CD4-positive, alpha-beta T cell (primary cell): ENCODE results near the gene MED12L. TPM values are rescaled to one million over a fixed set of nuclear protein-coding genes. Genes with fewer than 3 reads are reported as not detected.

Source experiments
- ATAC-seq: fragments of 200-7000 bp; cut with Tn5 transposase; one replicate; pipeline ENCODE4 v1.10.0; 2022; ENCODE audit warnings: mild to moderate bottlenecking; ENCODE audit not compliant: poor library complexity
- CTCF ChIA-PET: fragments of 350-600 bp; sonication (Branson Sonifier 250); formaldehyde crosslinking; loops from one replicate; lab custom pipeline; 2021; ENCODE audit warnings: antibody characterized with exemption, inconsistent platforms; lab: Charles Lee
- POLR2A ChIA-PET: fragments of 350-600 bp; sonication (Branson Sonifier 250); formaldehyde crosslinking; loops from one replicate; lab custom pipeline; 2021; ENCODE audit warnings: antibody characterized with exemption, inconsistent platforms; lab: Charles Lee
- DNase-seq, 14 experiments: peaks; one replicate each; pipeline ENCODE4 v3.0.0-alpha.2; 2013 to 2020; ENCODE audit warnings: mixed read lengths in 2 of 14
- H3K27ac ChIP-seq, 2 donors: one replicate each; pipeline versions ENCODE4 v1.5.1 to v1.7.0; 2013; ENCODE audit warnings: low read length in 2 of 2, low read depth in 1 of 2, mild to moderate bottlenecking in 1 of 2
- H3K27me3 ChIP-seq, 2 experiments: 1 replicate in 1 of 2; 2 replicates in 1 of 2; pipeline versions ENCODE4 v1.6.1 to v1.7.0; 2013; ENCODE audit warnings: low read length in 2 of 2, control low read depth in 1 of 2, mild to moderate bottlenecking in 1 of 2, moderate library complexity in 1 of 2; ENCODE audit not compliant: insufficient read depth in 2 of 2, control insufficient read depth in 1 of 2
- H3K36me3 ChIP-seq: one replicate; pipeline ENCODE4 v1.6.1; 2013; ENCODE audit warnings: low read length, control low read depth; ENCODE audit not compliant: insufficient read depth
- H3K4me1 ChIP-seq: one replicate; pipeline ENCODE4 v1.6.1; 2013; ENCODE audit warnings: low read length, control low read depth; ENCODE audit not compliant: insufficient read depth
- H3K4me3 ChIP-seq: one replicate; pipeline ENCODE4 v1.5.1; 2013; ENCODE audit warnings: mild to moderate bottlenecking, low read length, moderate library complexity
- H3K9me3 ChIP-seq, 2 experiments: 1 replicate in 1 of 2; 2 replicates in 1 of 2; pipeline versions ENCODE4 v1.6.1 to v1.7.0; 2013; ENCODE audit warnings: low read length in 2 of 2, mild to moderate bottlenecking in 2 of 2, control low read depth in 1 of 2, moderate library complexity in 1 of 2; ENCODE audit not compliant: control insufficient read depth in 1 of 2, insufficient read depth in 1 of 2
- H3K27ac Mint-ChIP-seq: one replicate; pipeline ENCODE4 v1.8.0; 2020; ENCODE audit warnings: mixed read lengths
- H3K27me3 Mint-ChIP-seq: one replicate; pipeline ENCODE4 v1.8.0; 2021; ENCODE audit warnings: mixed read lengths
- H3K36me3 Mint-ChIP-seq: one replicate; pipeline ENCODE4 v1.8.0; 2021; ENCODE audit warnings: low read depth, mixed read lengths
- H3K4me1 Mint-ChIP-seq: one replicate; pipeline ENCODE4 v1.8.0; 2021; ENCODE audit warnings: low read depth, mixed read lengths
- H3K4me3 Mint-ChIP-seq: one replicate; pipeline ENCODE4 v1.8.0; 2020; ENCODE audit warnings: mild to moderate bottlenecking, mixed read lengths
- H3K9me3 Mint-ChIP-seq: one replicate; pipeline ENCODE4 v1.8.0; 2020; ENCODE audit warnings: mixed read lengths
- CTCF ChIP-seq: fragments of 200-600 bp; IDR thresholded peaks from one replicate; pipeline ENCODE4 v1.8.0; 2022; ENCODE audit warnings: antibody characterized with exemption, mild to moderate bottlenecking
- intact Hi-C, 2 experiments: fragments of 100-400 bp; cut with DNase I in 1 of 2; cut with micrococcal nuclease in 1 of 2; formaldehyde crosslinking; loops; one replicate each; pipeline versions ENCODE4 v1.15.1 to v1.9.0; 2023 to 2025; cut with DNase I, micrococcal nuclease
- total RNA-seq, 174 experiments: library from RNA in 2 of 174; stranded (reverse) in 2 of 174; gene quantifications; one replicate each; pipeline ENCODE4 v1.2.3 and lab custom pipeline; 2021 to 2026

Gene MED12L
- total RNA-seq, 2 experiments from 2014 or later = 0.39 to 0.49 TPM

- TF ChIP-seq CTCF = no peak
- H3K27ac Mint-ChIP-seq = no peak overlapping the region
- H3K4me3 Mint-ChIP-seq = no peak overlapping the region
- no peaks in the 10 kb centered on the region for H3K9me3 Mint-ChIP-seq
- no peak overlapping the region for H3K4me3 ChIP-seq
- H3K36me3 ChIP-seq = no peaks in the 10 kb centered on the region
- H3K27me3 Mint-ChIP-seq = peaks cover 6% of the 10 kb centered on the region
- ATAC-seq = no peak
- H3K36me3 Mint-ChIP-seq = no peaks in the 10 kb centered on the region
- no peaks in the 10 kb centered on the region for H3K27me3 ChIP-seq
- H3K4me1 Mint-ChIP-seq = no peaks in the 10 kb centered on the region
- DNase-seq = no peak
- peaks cover 8% of the 10 kb centered on the region for H3K4me1 ChIP-seq
- POLR2A ChIA-PET = no interaction called here
- intact Hi-C loops = loop anchor here (2.0 to 5.0 kb wide), 5 partner anchors 220 to 620 kb away; no protein-coding TSS in a partner anchor
- CTCF ChIA-PET = no interaction called here
- H3K9me3 ChIP-seq = no peaks in the 10 kb centered on the region
- H3K27ac ChIP-seq = no peak overlapping the region
Measured at GRCh38 chr3:151147299-151147698, 61.8 kb downstream of the MED12L start.

- POLR2A ChIA-PET = no interaction called here
- Histone ChIP-seq H3K4me3 (no peak overlapping the region), H3K9me3 (no peaks in the 10 kb centered on the region), H3K27me3 (peaks cover 0 to 3% of the 10 kb centered on the region in 2 experiments), H3K36me3 (no peaks in the 10 kb centered on the region), H3K27ac (no peak overlapping the region), H3K4me1 (no peaks in the 10 kb centered on the region)
- H3K4me1 Mint-ChIP-seq = no peaks in the 10 kb centered on the region
- CTCF ChIA-PET = interaction anchor here (1.0 kb wide), 1 partner anchor 10 kb away, joined by 4 read pairs; no protein-coding TSS in a partner anchor
- intact Hi-C loops = no loop called here
- no peak for ATAC-seq
- peaks cover 4% of the 10 kb centered on the region for H3K27me3 Mint-ChIP-seq
- no peak overlapping the region for H3K4me3 Mint-ChIP-seq
- TF ChIP-seq CTCF = no peak
- DNase-seq = no peak
- no peaks in the 10 kb centered on the region for H3K9me3 Mint-ChIP-seq
- H3K27ac Mint-ChIP-seq = no peak overlapping the region
- H3K36me3 Mint-ChIP-seq = no peaks in the 10 kb centered on the region
Measured at GRCh38 chr3:151152455-151153079, 67.1 kb downstream of the MED12L start.

DNA sequence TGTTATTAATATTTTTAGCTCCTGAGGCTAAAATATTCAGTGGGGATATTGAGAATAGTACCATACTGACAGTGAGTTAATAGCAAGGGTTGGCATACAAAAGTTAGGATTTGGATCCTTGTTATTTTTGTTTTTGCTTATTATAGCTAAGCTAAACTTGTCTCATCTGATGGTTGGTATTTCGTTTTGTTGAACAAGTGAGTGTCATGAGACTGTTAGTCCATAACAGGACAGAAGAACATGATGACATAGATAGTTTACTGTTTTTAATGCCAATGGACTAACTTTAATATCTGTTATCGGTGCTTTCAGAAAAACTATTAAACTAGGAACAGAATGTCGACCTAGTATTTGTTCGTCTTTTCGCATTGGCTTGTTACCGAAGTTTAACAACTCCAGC is 69.1 kb downstream of the MED12L start:
- DNase-seq (no peak), ATAC-seq (no peak)
- Mint-ChIP-seq H3K4me1 (no peaks in the 10 kb centered on the region), H3K4me3 (no peak overlapping the region), H3K27me3 (peaks cover 4% of the 10 kb centered on the region), H3K9me3 (no peaks in the 10 kb centered on the region), H3K36me3 (no peaks in the 10 kb centered on the region), H3K27ac (no peak overlapping the region)
- no peaks in the 10 kb centered on the region for H3K4me1 ChIP-seq
- POLR2A ChIA-PET = no interaction called here
- CTCF ChIA-PET = no interaction called here
- H3K36me3 ChIP-seq = no peaks in the 10 kb centered on the region
- H3K27ac ChIP-seq = no peak overlapping the region
- peaks cover 0 to 3% of the 10 kb centered on the region in 2 experiments for H3K27me3 ChIP-seq
- TF ChIP-seq CTCF = no peak
- no peaks in the 10 kb centered on the region for H3K9me3 ChIP-seq
- intact Hi-C loops = no loop called here
- H3K4me3 ChIP-seq = no peak overlapping the region
